Activated CD4-positive, CD25-positive, alpha-beta regulatory T cell treated with anti-CD3 and anti-CD28 coated beads, Interleukin-2, amount 50 U/mL, for 16 hours (primary cell): ENCODE measurements around the gene IWS1.
"Not testable (repeated sequence)": the region's sequence is repeated elsewhere in the genome, so short reads cannot be mapped to it uniquely, and the experiment has no call there.

Experiments
- DNase-seq: peaks from one replicate; pipeline ENCODE4 v3.0.0-alpha.2; 2020; ENCODE audit warnings: low read depth, low spot score

The IWS1 gene

DNA sequence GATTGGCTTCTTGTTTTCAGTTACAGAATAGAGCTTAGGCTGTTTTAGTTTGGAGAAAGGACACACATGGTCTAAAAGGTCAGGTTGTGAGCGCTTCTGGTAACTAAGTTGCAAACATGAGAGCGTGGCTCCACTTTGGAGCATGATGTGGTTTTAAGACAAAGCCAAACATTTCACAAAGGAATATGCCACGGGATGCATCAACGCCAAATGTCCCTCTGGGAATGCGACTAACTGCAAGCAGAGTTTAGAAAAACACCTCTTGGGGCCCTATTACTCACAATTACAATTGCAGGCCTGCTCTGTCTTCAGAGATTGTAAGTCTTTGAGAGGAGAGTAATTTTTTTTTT lies 34.6 kb upstream of the IWS1 start:
- DNase-seq, result no peak

DNA sequence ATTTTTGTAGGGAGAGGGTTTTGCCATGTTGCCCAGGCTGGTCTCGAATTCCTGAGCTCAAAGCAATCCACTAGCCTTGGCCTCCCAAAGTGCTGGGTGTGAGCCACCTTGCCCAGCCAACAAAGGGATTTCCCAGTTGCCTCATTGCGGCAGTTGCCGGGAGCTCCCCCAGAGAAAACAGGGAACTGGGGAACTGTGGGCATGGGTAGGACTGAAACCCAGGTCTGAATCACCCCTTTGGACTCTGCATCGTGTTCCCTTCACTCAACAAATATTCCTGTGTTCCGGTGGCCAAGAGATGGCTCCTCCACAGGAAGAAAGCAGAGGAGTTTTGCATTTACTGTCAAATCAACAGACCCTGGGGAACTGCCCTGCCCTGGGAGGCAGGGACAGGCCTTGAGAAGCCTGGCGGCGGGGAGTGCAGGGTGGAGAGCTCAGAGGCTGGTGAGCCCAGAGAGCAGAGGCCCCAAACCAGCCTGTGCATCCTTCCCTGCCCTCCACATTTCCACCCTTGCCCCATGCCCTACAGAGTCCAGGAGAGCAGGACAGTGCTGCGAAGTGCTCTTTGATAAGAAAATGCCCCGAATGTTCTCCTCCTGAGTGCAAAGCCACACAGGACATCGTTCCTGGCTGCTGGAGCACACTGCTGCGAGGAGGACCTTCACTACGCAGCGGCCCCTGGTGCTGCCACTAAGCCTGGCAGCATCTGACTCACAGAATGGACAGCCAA lies 34.1 kb upstream of the IWS1 start:
- DNase-seq, result no peak

GRCh38 chr2:127559454-127559853 lies 33.2 kb upstream of the IWS1 start:
- DNase-seq, result no peak

- DNase-seq, result no peak
These were observed 32.6 kb upstream of the IWS1 start for GRCh38 chr2:127558911-127559310.

- DNase-seq, result no peak
These were observed 26.6 kb upstream of the IWS1 start for GRCh38 chr2:127552846-127553245.

DNA sequence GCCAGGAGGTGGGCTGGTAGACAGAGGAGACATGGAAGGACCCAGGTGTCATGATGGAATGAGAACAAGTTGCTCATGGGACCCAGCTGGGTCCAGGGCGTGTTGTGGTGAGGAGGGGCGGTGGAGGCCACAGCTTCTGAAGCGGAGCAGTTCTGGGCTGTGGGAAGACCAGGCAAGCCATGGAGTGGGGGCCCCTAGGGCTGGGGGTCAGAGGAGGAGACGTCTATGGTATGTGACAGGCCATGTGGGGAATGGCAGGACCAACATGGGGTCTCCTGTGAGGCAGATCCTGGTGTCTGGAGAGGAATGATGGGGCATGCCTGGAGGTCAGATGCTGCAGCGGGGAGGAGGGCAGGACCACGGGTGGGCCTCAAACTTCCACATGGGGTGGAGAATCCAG lies 26.0 kb upstream of the IWS1 start:
- no peak for DNase-seq

- no peak for DNase-seq
These were observed 25.1 kb upstream of the IWS1 start for GRCh38 chr2:127551221-127551930.

DNA sequence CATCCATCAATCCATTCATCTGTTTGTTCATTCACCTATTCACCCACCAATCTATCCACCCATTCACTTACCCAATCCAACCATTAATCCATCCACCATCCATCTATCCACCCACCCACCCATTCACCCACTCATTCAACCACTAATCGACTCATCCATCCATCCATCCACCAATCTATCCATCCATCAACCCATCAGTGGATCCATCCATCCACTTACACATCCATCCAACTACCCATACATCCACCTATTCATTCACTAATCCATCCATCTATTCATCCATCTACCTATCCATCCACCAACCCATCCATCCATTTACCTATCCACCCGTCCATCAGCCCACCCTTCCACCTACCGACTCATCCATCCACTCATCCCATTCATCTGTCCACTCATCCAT lies 20.5 kb upstream of the IWS1 start:
- DNase-seq, result no peak

GRCh38 chr2:127545796-127546195 lies 19.5 kb upstream of the IWS1 start:
- DNase-seq, result no peak

- no peak for DNase-seq
These were observed 18.9 kb upstream of the IWS1 start for GRCh38 chr2:127545189-127545588.

DNA sequence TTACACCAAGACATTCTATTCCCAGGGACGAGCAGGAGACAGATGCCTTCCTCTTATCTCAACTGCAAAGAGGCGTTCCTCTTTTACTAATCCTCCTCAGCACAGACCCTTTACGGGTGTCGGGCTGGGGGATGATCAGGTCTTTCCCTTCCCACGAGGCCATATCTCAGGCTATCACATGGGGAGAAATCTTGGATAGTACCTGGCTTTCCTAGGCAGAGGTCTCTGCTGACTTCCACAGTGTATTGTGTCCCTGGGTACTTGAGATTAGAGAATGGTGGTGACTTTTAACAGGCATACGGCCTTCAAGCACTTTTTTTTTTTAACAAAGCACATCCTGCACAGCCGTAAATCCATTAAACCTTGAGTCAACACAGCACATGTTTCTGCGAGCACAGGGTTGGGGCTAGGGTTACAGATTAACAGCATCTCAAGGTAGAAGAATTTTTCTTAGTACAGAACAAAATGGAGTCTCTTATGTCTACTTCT lies 16.8 kb upstream of the IWS1 start:
- not testable (repeated sequence) for DNase-seq

DNA sequence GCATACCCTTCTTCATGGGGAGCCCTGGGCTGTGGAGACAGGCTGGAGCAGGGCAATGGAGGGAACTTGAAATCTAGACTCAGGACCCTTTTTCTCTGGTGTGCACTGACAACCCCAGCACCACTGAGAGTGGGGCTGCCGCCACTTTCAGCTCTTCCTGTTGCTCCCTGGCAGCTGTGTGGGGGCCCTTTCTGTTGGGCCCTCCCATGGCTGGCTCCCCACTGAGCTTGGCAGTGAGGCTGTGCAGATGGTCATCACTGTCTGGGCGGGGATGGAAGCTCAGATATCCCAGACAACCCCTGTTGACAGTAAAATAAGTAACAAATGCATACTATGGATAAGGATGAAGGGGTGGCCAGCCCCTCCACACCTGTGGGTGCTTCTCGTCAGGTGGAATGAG lies 15.9 kb upstream of the IWS1 start:
- no peak for DNase-seq

DNA sequence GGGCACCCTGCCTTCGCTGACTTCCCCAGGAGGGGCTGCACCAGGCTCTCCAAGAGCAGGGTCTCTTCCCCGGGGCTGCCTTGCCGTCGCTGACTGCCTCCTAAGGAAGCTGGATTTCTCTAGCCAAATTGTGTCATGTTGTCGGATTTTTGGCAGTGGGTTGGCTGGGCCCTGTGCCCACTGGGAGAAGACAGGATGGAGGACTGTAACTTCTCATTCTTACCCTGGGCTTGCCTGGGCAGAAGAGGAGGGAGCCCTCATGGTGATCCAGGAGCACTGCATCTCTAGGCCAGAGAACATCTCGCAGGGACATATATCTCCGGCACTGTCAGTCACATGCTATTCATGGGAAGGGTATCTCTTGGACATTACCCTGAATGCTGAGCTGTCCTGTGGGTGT lies 15.5 kb upstream of the IWS1 start:
- DNase-seq, result no peak

GRCh38 chr2:127537644-127538043 lies 11.4 kb upstream of the IWS1 start:
- no peak for DNase-seq

DNA sequence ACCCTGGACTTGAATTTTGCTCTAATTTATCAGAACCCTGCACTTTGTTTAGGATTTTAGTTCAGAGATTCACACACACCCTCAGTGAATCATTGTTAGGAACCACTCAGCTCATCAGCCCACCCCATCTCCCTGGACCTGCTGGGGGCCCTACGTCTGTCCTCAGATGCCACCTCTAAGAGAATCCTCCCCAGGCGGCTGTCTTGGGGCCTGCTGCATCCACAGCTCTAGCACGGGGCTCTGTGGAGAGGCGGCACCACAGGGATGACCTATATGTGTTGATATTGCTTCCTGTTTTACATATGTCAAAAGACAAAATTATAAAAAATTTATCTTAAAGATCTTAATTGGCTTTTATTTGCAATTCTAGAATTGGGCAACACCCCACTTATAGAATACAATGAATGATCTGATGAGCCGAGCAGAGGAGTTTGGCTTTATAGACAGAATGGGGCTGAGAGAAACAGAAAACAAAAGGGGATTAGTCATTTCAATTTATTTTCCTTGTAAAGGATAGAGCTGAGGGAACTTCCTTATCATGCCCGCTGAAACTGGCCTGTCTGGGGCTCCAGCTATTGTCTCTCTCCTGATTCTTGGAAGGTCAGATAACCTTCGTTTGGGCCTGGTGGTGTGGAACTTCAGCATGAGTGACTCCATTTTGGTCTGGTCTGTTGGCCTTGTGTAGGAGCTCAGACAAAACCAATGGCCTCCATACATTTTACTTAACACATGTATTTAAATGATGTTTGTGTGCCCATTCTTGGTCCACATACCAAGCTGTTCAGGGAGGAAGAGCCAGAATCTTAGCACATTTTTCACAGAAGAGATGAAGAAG lies 10.6 kb upstream of the IWS1 start:
- no peak for DNase-seq

DNA sequence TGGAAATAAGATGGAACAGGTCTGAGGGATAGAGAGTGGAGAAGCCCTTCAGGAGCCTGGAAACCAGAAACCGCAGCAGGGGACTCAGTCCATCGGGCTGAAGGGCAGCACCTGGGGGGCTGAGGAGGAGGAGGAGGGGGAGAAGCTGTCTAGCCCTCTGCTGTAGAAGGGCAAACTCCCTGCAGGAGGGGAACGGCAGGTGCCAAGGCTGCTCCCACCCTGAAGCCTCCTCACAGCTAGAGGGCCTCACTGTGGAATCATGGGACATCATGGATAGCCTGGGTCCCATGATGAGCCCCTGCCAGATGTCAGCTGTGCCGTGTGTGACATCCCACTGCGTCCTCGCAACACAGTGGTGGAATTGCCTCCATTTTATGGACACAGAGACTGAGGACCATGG lies 9.6 kb upstream of the IWS1 start:
- DNase-seq, result no peak

- DNase-seq, result no peak
These were observed 9.2 kb upstream of the IWS1 start, which contains the start of gene MYO7B for GRCh38 chr2:127535422-127535901. TSS of gene MYO7B (plus strand) at chr2:127535683. CDS start at chr2:127559723, 24,040 bp downstream.

GRCh38 chr2:127532296-127532695 lies 6.0 kb upstream of the IWS1 start:
- no peak for DNase-seq

DNA sequence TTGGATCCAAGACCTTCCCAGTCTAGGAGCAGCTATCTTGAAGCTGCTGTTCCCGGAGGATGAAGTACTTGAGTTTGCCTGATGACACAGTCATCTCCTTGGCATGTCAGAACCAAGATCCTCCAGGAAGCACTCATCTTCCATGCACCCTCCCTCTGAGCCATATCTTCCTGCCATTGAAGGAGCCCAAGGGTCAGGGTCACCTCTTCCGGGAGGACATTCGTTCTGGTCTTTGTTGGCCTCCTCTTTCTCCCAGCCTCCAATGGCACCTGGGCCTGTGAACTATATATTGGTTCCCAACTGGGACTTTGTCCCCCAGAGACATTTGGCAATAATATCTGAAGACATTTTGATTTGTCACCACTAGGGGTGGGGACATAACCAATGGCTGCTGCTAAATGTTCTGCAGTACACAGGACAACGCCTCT lies 4.9 kb upstream of the IWS1 start:
- no peak for DNase-seq

DNA sequence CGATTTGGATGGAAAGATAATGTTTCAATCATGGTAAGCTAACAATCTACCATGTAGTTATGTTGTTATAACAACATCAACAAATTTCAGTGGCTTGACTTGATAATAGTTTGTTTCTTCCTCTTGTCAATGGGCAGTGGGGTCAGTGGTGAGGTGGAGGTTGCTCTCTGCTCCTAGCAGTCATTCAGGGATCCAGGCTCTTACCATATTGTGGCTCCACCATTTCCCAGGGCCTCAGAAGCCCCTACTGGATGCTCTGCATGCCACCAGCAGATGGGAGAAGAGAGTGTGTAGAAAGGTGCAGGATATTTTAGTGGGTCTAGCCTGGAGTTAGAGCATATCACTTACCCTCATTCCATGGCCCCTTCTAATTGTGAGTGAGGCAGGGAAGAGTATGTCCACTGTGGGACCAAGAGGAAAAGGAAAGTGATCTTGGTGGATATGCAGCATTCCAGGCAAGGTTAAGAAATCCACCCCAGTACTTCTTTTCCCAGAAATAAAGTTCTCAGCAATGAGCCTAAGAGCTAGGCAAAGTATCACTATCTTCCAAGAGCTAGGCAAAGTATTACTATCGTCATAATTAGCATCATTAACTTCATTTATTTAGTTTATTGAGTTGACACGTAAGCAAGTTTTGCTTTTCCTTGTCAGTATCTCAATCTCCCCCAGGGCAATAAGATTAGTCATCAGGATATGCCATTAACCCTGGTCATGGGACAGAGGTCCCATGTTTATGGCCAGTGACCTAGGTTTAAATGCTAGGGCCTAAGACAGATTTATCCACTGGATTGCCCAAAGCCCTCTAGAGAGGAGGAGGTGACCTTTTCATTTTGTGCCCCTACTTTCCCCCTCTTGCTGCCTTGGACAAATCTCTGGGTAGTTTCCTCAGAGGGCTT lies 4.2 kb upstream of the IWS1 start:
- no peak for DNase-seq

GRCh38 chr2:127529416-127529815 lies 3.1 kb upstream of the IWS1 start:
- DNase-seq, result not testable (repeated sequence)
